NCI-H1417 treated with DMSO at 0.1 percent for 48 hours (cell line): ENCODE measurements around the gene RPS5.
"Not testable (repeated sequence)": the region's sequence is repeated elsewhere in the genome, so short reads cannot be mapped to it uniquely, and the experiment has no call there.

Source experiments
- DNase-seq: peaks from one replicate; lab custom pipeline; 2025; lab: John Stamatoyannopoulos, UW

The RPS5 gene

DNA sequence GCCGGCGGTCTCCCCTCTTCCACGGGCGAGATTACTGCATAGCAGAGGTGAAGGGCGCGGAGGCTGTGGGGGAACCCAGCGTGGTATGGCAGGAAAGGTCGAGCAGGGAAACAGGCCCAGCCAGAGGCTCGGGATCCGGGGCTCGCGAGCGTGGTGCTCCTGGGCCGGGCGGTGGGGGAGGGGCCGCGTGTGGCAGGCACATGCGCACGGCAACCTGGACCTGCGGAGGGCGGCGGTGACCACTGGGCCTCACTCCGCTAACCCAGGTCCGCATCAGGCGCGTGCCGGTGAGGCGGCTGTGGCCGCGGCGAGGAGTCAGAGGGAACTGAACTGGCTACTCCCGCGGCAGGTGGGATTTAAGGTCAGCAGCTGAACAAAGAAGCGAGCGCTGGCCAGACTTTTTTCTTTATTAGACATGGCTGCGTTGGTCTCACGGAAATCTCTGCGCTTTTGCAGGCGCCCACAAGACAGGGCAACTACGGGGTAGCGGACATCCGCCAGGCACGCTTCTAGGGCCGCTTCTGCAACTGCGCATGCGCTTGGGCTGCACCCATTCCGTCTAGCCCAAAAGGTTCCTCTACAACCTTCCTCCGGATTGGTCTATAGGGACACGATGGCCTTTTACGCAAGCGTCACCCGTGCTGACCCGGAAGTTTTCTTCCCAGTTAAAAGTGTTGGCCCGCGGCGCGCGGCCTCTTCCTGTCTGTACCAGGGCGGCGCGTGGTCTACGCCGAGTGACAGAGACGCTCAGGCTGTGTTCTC lies at the start of gene RPS5:
TSS of gene RPS5 (plus strand) at position 694 of the 762 bp plus-strand sequence. CDS start 869 bp downstream, outside the sequence.
- peak; percentile 83 for DNase-seq

DNA sequence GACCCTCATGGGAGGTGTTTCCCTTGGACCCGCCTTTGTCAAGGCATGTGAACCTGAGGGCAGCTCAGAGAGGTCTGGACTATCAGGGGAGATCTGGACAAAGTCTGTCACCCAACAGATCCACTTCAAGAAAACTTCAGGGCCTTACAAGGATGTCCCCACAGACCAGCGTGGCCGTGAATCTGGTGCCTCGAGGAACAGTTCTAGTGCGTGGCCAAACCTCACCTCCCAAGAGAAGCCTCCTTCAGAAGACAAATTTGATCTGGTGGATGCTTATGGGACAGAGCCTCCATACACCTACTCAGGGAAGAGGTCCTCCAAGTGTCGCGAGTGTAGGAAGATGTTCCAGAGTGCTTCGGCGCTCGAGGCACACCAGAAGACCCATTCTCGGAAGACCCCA lies 48.7 kb upstream of the RPS5 start:
- DNase-seq, result no peak

DNA sequence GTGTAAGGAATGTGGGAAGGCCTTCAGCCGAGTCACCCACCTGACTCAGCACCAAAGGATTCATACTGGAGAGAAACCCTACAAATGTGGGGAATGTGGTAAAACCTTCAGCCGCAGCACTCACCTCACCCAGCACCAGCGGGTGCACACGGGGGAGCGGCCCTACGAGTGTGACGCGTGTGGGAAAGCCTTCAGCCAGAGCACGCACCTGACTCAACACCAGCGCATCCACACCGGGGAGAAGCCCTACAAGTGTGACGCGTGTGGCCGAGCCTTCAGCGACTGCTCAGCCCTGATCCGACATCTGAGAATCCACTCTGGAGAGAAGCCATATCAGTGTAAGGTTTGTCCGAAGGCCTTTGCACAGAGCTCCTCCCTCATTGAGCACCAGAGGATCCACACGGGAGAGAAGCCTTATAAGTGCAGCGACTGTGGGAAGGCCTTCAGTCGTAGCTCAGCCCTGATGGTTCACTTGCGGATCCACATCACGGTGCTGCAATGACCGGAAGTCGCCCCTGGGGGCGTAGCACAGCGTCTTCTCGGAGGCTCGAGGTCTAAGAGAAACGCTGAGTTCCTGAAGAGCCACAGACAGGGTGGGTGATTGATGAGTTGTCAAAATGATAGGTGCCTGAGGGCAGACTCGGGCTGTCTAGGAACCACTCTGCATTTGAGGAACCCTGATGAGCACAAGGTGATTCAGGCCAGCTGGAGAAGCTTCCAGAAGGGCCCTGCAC lies 48.1 kb upstream of the RPS5 start:
- no peak for DNase-seq

DNA sequence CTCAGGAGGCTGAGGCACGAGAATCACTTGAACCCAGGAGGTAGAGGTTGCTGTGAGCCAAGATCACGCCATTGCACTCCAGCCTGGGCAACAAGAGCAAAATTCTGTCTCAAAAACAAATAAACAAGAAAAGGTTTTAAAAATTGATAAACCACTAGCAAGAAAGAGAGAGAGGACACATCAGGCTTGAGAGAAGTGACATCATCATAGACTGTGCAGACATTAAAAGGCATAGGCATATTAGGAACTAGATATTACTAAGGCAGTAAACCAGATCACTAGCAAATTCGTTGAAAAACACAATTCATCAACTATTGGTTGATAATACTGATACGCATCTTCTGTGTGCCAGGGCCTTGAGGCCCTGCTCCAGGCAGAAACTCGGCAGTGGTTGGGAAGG lies 41.5 kb upstream of the RPS5 start:
- DNase-seq, result no peak

DNA sequence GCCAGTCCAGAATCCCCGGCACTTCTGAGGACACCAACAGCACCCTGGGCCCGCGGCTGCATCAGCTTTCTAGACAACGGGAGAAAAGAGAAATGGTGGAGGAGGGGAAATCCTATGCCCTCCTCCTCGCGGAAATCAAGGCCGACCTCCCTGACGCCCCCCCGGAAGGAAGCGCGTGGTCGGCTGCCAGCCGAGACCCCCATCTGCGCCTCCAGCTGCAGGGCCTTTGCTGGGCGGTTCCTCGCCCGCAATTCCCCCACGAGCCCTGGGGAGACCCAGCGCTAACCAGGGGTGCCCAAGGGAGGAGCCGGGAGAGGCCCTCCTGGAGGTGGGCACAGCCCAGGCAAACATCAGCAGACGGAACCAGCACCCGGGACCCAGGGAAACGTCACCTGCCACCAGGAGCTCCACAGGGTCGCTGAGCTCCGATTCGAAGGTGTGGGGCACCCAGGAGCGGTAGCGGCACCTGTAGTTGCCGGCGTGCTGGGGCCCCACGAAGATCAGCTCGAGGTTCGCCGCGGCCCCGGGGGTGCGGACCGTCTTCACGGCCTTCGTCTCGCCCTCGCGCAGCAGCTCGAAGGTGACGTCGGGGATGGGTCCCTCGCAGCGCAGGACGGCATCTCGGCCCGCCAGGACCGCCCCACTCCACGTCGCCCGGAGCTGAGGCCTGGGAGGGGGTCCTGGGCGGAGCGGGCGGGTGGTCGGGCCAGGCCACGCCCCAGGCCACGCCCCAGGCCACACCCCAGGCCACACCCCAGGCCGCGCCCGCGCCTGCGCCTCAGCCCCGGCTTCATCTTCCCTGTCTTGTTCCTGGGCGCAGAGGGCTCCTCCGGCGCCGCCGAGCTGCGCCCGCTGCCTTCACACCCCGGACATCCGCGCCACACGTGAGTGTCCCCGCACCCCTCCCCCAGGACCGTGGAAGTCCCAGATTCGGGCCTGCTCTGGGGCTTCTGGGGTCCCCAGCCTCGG lies 39.8 kb upstream of the RPS5 start:
- DNase-seq, result no peak

DNA sequence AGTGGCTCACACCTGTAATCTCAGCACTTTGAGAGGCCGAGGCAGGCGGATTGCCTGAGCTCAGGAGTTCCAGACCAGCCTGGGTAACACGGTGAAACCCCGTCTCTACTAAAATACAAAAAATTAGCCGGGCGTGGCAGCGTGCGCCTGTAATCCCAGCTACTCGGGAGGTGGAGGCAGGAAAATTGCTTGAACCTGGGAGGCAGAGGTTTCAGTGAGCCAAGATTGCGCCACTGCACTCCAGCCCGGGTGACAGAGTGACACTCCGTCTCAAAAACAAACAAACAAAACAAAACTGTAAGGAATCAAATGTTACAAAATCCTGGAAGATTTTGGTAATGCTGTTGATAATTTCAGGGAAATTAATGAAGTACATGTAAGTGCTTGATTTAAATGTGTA lies 39.0 kb upstream of the RPS5 start:
- not testable (repeated sequence) for DNase-seq

DNA sequence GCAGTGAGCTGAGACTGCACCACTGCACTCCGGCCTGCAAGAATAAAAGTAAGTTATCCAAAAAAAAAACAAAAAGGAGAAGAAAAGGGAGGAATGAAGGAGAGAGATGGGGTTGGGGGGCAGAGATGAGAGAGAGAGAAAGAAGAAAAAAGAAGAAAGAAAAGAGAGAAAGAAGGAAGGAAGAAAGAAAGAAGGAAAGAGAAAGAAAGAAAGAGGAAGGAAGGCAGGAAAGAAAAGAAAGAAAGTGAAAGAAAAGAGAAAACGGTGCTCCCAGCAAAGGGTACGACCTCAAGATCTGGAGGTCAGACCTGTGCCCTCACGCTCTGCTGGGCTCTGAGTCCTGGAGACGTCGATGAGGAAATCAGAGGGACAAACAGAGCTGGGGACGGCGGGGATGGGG lies 37.5 kb upstream of the RPS5 start:
- no peak for DNase-seq

DNA sequence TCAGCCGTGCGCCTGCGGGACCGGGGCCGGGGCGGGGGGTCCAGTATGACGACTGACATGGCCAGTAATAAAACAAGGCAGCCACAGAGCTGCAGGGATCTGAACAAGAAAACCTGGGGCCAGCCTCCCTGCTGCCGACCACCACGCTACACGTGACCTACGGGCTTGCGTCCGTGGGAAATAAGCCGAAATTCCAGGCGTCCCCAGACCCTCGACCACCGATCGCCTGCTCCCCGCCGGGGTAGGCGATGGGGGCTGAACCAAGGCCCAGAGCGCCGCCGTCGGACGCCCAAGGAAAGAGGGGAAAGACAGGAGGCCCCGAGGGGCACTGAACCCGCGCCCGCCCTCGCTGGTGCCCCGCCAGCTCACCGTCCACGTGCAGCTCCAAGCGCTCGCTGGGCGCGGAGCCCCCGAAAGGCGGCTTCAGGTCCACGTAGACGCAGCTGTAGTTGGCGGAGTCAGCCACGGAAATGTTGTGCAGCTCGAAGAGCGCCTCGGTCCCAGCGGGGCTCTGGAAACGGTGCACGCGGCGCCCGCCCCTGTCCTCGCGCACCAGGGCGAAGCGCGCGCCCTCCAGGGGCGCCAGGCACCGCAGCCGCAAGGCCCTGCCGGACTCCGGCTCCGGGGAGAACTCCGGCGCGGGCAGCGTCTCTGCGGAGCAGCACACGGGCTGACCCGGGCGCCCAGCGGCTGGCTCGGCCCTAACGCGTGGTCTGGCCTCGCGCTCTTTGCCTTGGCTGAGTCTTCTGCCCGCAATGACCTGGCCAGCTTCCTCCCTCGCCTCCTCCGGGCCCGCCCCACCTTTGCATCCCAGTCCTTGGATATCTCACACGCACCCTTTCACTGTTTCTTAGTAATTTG lies 36.8 kb upstream of the RPS5 start:
- DNase-seq, result no peak

DNA sequence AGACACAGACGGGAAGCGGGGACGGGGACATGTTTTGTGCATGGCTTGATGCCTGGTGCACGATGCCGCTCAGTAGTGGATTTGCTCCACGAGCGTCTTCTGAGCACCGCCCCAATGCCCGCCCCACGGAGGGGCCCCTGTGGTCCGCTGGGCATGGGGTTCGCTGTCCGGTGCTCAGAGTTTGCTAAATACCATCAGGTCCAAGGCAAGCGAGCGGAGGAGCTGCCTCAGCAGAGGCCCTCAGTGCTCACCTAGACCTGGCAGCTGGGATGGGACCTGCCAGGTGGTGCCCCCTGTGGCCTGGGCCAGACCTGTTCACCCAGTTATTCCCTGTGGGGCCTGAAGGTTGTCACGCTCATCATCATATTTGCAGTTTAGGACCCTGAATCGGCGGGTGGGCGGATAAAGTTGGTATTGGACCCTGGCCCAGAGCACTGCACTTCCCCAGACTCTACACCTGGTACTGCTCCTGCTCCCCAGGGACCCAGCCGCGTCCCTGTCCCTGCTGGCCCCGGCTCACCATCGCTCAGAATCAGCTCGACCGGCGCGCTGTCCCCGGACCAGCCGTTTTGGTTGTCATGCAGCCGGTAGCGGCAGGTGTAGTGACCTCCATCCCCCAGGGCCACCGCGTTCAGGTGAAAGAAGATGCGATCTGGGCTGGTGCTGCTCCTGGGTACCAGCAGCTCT lies 36.1 kb upstream of the RPS5 start:
- no peak for DNase-seq

DNA sequence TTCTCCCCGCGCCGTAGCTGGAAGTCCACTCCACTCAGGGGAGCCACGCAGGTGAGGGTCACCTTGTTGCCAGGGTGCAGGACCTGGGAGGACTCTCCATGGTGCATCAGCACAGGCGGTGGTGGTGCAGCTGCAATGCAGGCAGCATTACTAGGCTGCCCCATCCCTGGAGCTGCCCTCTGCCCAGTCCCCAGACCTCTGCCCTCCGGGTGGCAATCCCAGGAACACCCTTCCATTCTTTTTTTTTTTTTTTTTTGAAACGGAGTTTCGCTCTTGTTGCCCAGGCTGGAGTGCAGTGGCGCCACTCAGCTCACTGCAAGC lies 35.6 kb upstream of the RPS5 start:
- DNase-seq, result no peak

DNA sequence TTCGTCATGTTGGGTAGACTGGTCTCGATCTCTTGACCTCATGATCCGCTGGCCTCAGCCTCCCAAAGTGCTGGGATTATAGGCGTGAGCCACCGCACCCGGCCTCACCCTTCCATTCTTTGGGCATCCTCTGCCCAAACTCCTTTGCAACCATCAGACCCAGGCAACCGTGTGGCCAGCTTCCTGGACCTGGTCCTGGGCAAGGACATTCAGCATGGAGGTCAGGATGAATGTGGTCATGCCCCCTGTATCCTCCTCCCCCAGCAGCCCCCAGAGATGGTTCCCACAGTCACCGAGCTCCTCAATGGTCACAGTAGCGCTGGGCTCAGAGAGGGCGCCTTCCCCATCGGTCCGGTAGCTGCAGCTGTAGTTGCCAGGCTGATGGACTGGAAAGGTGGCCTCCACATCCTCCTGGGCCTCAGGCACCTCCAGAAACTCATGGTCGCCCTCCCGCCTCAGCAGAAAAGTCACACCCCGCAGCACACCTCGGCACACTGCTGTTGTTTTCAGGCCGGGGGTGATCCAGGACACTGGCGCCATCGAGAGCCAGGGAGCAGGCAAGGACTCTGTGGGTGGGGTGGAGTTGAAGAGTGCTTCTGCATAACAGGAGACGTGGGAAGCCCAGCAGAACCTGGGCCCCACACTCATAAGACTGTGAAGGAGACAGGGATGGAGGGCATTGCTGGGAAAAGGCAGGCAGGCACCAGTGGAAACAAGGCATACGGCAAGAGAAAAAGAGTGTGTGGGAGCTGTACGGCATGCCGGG lies 34.9 kb upstream of the RPS5 start:
- DNase-seq, result no peak

DNA sequence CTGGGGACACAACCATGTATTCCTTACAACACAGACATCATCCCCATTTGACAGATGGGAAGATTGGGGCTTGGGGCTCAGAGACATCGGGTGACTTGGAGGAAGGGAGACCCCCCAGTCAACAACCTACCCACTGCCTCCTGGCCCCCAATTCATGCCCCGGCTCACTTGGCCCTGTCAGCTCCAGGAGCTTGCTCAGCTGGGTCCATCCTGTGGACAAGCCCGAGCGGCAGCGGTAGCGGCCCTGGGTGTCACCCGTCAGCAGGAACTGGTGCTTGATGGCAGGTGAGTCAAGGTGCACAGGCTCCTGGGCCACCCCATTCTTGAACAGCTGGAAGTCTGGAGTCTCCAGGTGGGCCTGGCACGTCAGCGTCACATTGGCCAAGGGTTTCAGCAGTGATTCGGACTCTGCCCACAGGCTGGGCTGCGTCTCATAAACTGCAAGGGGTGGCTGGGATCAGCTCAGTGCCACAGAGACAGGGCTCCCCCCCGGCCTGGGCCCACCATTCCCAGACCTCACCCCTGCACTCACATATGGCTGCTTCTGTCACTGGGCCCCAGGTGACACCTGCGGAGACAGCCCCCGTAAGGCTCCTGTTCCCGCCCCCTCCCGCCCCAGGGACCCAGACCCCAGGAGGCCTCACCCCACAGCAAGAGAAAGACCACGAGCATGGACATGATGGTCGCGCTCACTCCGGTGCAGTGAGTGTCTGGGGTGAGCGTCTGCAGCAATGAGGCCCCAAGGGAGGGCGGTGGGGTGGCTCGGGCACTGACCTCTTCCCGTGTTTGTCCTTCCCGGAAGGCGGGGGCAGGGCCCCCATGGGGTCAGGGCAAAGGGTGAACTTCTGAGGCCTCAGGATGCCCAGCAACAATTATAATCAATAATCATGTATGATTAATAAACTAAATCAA lies 34.1 kb upstream of the RPS5 start, which contains the start of gene A1BG:
TSS of gene A1BG (minus strand) at position 733 of the 912 bp plus-strand sequence. CDS start at position 678, 55 bp downstream.
- no peak for DNase-seq

DNA sequence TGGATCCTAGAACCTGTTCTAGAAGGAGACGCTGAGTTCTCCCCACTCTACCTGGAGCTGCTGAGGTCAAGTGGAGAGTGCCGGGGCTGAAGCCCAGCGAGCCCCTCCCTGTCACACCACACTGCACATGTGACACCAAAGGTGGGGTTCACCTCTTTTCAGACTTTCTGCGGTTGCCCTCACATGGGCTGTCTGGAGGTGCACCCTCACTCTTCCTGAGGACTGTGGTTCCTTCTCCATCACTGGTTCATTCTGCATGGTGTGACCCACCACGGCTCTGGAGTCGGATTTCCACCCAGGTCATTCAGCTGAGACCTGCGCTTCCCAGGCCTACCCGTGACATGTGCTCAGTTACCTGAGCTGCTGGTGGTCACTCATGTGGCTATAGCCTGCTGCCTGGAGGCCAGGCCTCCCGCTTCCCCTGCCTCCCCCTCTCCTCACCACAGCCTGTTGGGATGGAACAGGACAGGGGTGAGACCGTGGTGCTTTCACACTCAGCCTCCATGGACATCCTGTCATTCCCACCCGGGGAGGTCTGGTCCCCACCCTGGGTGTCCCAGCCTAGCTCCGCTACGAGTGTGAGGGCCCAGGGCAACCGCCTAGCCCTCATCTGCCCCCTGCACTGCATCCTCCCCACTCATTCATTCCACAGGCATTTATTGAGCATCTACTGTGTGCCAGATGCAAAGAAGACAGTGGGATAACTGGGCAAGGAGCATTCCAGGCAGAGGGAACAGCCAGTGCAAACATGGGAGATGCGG lies 33.2 kb upstream of the RPS5 start:
- DNase-seq, result no peak

DNA sequence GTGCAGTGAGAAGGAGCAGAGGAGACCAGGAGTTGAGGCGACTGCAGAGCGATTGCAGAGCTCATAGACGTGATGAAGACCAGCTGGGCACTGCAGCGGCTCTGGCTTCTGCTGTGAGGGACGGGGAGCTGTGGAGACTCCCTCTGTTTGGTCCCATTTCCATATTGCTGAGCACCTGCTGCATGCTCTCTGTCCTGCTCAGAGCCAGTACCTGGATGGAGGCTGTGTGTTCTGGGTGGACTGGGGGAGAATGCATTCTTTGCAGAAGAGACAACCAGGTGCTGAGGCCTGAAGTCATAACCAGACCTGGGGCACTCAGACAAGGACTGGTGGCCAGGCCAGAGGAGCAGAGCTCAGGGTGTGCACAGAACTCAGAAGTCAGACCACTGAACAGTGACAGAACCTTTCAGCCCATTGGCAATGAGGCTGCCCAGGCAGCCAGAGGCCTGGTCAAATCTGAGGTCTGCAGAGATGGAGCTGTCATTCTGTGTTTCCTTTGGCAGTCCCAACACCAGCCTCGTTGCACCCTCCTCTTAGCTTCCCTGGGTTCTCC lies 32.5 kb upstream of the RPS5 start:
- DNase-seq, result no peak

DNA sequence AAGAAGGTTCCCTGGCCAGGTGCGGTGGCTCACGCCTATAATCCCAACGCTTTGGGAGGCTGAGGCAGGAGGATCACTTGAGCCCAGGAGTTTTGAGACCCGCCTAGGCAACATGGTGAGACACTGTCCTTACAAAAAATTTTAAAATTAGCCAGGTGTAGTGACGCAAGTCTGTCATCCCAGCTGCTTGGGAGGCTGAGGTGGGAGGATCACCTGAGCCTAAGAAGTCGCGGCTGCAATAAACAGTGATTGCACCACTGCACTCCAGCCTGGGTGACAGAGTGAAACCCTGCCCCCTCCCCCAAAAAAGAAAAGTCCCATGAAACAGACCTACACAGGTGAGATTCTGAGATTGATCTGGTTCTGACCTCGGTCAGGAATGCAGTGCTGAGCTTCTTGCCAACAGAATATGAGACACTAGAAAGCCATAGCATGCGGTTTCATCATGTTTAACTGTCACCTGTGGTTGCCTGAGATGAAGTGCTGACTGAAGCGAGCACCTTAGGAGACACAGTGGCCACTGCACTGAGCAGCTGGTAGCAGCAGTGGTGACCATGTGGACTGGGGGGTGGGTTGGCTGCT lies 31.8 kb upstream of the RPS5 start:
- no peak for DNase-seq

DNA sequence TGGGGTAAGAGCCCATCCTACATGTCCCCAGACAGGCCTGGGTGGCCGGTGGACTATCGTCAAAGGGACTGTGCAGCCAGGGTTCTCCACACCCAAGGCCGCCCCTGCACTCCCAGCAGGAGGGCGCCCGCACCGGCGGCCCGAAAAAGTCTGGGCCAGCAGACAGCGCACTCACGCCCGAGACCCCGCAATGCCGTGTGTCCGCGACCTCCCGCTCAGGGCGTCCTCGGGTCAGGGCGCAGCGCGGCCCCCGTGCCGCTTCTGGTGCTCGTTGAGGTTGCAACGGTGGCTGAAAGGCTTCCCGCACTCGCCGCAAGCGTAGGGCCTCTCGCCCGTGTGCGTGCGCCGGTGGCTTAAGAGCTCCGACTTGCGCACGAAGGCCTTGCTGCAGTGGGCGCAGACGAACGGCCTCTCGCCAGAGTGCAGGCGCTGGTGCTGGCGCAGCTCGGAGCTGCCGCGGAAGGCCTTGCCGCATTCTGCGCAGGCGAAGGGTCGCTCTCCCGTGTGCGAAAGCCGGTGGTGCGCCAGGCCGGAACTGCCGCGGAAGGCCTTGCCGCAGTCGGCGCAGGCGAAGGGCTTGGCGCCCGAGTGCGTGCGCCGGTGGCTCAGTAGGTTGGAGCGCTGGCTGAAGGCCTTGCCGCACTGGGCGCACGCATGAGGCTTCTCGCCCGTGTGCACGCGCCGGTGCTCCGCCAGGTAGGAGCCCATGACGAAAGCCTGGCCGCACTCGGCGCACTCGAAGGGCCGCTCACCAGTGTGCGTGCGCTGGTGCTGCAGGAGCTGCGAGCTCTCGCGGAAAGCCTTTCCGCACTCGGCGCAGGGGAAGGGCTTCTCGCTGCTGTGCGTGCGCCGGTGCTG lies 30.9 kb upstream of the RPS5 start:
- no peak for DNase-seq
